Measurements from ENCODE around the gene ZDHHC11. TPM values are rescaled to one million over a fixed set of nuclear protein-coding genes. Genes with fewer than 3 reads are reported as not detected.
"Not testable (repeated sequence)": the region's sequence is repeated elsewhere in the genome, so short reads cannot be mapped to it uniquely, and the experiment has no call there.

ZDHHC11 gene
- total and polyA plus RNA-seq, 8 donors: 14.6 to 37.1 (median 25.8) TPM

DNA sequence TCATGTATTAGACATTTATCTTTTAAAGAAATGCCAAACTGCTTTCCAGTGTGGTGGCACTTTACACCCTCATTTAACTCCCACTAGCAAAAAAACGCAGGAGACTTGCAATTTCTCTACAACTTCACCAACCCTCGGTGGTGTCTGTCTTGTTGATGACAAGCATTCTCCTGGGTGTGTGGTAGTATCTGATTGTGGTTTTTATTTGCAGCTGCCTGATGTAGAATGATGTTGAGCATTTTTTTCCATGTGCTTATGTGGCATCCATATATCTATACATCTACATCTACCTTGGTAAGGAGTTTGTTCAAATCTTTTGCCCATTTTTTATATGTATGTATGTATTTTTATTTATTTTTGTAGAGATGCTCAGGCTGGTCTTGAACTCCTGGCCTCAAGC is 16.8 kb downstream of the ZDHHC11 start:
- intact Hi-C loops (cut with DNase I); H3K4me1 ChIP-seq; H3K4me3 ChIP-seq; H3K27me3 ChIP-seq; H3K27ac ChIP-seq; H3K36me3 ChIP-seq; ATAC-seq; DNase-seq; H3K9me3 ChIP-seq: not testable (repeated sequence)

DNA sequence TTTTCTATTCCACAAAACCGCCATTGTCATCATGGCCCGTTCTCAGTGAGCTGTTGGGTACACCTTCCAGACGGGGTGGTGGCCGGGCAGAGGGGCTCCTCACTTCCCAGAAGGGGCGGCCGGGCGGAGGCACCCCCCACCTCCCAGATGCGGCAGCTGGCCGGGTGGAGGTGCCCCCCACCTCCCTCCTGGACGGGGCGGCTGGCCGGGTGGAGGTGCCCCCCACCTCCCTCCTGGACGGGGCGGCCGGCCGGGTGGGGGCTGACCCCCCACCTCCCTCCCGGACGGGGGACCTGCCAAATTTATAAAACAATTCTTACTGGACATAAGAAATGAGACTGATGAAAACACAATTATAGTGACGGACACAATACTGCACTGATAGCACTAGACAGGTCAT is 22.6 kb downstream of the ZDHHC11 start:
- ATAC-seq; H3K4me3 ChIP-seq; intact Hi-C loops (cut with DNase I); H3K27me3 ChIP-seq; H3K27ac ChIP-seq; H3K36me3 ChIP-seq; H3K4me1 ChIP-seq; H3K9me3 ChIP-seq: not testable (repeated sequence)
- DNase-seq: peak in 1 of 4 donors; percentile 67

DNA sequence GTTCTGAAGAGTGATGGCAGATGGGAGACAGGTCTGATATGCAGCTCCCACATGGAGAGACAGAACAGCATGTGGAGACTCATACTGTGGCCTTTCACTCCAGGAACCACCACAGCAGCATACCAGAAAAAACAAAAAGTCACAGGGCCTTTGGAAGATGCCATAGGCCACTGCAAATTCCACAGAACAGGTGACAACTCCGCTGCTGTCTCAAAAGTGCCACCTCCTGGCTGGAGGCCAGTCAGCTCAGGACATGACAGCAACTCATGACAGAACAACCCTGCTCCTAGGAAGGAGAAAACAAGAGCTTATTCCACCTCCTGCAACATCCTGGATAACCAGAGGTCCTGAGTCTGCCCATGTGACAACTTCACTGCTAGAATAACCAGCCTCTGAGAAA is 25.2 kb downstream of the ZDHHC11 start:
- H3K9me3 ChIP-seq, H3K36me3 ChIP-seq: not testable (repeated sequence)

DNA sequence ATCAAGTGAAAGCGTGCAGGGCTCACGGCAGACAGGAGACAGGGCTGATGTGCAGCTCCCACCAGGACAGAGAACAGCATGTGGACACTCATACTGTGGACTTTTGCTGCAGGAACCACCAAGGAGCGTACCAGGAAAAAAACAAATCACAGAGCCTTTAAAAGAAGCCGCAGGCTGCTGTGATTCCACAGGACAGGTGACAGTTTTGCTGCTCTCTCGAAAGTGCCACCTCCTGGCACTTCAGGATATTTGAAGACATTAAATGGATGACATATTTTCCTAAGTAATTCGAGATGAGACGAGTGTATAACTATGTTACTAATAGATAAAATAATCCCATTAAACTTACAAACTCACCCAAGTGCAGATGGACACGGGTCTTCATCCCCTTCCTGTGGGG is 29.3 kb downstream of the ZDHHC11 start:
- no peaks in the 10 kb centered on the region for H3K4me1 ChIP-seq
- no peak for DNase-seq
- no peaks in the 10 kb centered on the region for H3K36me3 ChIP-seq
- H3K27ac ChIP-seq: no peak overlapping the region
- ATAC-seq: no peak
- intact Hi-C loops (cut with DNase I): no loop called here
- H3K27me3 ChIP-seq: no peaks in the 10 kb centered on the region
- H3K9me3 ChIP-seq: no peaks in the 10 kb centered on the region
- no peak overlapping the region for H3K4me3 ChIP-seq
- TF ChIP-seq, protein P1, sequence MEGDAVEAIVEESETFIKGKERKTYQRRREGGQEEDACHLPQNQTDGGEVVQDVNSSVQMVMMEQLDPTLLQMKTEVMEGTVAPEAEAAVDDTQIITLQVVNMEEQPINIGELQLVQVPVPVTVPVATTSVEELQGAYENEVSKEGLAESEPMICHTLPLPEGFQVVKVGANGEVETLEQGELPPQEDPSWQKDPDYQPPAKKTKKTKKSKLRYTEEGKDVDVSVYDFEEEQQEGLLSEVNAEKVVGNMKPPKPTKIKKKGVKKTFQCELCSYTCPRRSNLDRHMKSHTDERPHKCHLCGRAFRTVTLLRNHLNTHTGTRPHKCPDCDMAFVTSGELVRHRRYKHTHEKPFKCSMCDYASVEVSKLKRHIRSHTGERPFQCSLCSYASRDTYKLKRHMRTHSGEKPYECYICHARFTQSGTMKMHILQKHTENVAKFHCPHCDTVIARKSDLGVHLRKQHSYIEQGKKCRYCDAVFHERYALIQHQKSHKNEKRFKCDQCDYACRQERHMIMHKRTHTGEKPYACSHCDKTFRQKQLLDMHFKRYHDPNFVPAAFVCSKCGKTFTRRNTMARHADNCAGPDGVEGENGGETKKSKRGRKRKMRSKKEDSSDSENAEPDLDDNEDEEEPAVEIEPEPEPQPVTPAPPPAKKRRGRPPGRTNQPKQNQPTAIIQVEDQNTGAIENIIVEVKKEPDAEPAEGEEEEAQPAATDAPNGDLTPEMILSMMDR (IDR thresholded peaks at IDR 0.05): no peak

More for the DNA sequence above, 25.2 kb downstream of the ZDHHC11 start:
- peak; percentile 58 for ATAC-seq
- H3K4me3 ChIP-seq; H3K27ac ChIP-seq; H3K4me1 ChIP-seq; intact Hi-C loops (cut with DNase I); DNase-seq; H3K27me3 ChIP-seq: not testable (repeated sequence)

DNA sequence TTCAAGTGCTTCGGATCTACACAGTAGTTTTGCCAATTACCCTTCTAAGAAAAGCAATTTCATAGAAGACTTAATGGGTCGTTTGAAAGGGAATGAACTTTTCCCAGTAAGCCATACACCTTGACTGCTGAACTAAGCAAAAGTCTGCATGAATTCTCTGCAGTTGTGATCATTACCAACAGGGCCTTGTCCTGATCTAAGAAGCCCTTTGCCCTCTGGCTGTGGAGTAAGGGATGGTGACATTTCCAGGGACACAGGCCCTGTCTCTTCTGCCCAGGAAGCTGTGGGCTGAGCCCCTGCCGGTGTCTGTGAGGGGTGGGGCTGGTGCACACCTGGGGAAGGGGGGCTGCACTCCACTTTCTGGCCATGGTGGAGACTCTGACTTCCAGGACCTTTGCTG is 30.5 kb downstream of the ZDHHC11 start:
- TF ChIP-seq, protein P1 (IDR thresholded peaks at IDR 0.05): no peak
- no peaks in the 10 kb centered on the region for H3K36me3 ChIP-seq
- DNase-seq: no peak

DNA sequence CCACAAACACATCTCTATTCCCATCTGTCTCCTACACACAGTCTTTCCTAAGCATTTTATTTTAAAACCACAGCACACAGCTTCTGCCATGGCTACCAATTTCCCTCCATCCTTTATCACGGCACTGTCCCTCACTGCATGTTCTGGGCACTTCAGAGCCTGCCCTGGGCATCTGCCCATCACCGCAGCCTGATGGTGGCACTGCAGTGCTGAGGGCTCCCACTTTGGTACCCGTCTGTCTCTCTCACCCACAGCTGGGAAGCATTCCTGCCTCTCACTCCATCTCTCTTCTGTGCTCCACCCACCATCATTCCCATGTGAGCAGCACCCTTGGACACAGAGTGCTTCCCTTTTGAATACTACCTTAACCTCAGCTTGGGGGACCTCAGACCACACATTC is 31.7 kb downstream of the ZDHHC11 start:
- H3K36me3 ChIP-seq: no peaks in the 10 kb centered on the region
- intact Hi-C loops (cut with DNase I): no loop called here
- no peaks in the 10 kb centered on the region for H3K4me1 ChIP-seq
- DNase-seq (no peak), ATAC-seq (no peak)
- H3K9me3 ChIP-seq: no peaks in the 10 kb centered on the region
- H3K27ac ChIP-seq: no peak overlapping the region
- TF ChIP-seq, protein P1 (IDR thresholded peaks at IDR 0.05): no peak
- no peaks in the 10 kb centered on the region for H3K27me3 ChIP-seq
- H3K4me3 ChIP-seq: no peak overlapping the region

More for the DNA sequence above, 30.5 kb downstream of the ZDHHC11 start:
- Histone ChIP-seq H3K27ac (no peak overlapping the region), H3K9me3 (no peaks in the 10 kb centered on the region), H3K27me3 (no peaks in the 10 kb centered on the region), H3K4me3 (no peak overlapping the region), H3K4me1 (no peaks in the 10 kb centered on the region)
- intact Hi-C loops (cut with DNase I): no loop called here
- no peak for ATAC-seq

DNA sequence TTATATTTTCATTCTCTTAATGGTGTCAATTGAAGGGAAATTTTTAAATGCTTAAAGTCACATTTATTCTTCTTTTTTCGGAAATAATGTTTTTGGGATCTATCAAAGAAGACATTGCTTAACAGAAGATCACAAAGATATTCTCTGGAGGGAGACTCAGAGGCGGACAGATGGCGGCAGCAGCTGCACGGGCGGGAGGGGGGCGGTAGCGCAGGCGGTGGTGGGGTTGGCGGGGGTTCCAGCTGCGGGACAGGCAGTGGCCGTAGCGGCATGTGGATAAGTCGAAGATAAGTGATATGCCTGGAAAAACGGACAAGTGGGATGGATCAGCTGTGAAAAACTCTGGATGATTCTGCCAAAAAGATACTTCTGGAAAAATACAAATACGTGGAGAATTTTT is 34.6 kb downstream of the ZDHHC11 start:
- H3K36me3 ChIP-seq: no peaks in the 10 kb centered on the region
- intact Hi-C loops (cut with DNase I): no loop called here
- no peak for ATAC-seq

More for the DNA sequence above, 34.6 kb downstream of the ZDHHC11 start:
- no peaks in the 10 kb centered on the region for H3K4me1 ChIP-seq
- H3K27ac ChIP-seq: no peak overlapping the region
- H3K4me3 ChIP-seq: no peak overlapping the region
- DNase-seq: no peak
- no peaks in the 10 kb centered on the region for H3K9me3 ChIP-seq
- no peaks in the 10 kb centered on the region for H3K27me3 ChIP-seq
- TF ChIP-seq, protein P1 (IDR thresholded peaks at IDR 0.05): no peak
